Karpas-422 (cell line): ENCODE data around the gene WDR6. TPM values are rescaled to one million over a fixed set of nuclear protein-coding genes. Genes with fewer than 3 reads are reported as not detected.

Experiments used
- DNase-seq: peaks from one replicate; pipeline ENCODE4 v3.0.0-alpha.2; 2015
- H2AFZ ChIP-seq: fragments of 200-600 bp; sonication (generic); 2 replicates; pipeline ENCODE4 v1.6.1; 2014; ENCODE audit warnings: antibody characterized with exemption, low read length, mixed read lengths
- H3K27ac ChIP-seq: fragments of 200-600 bp; sonication (generic); 2 replicates; pipeline ENCODE4 v1.5.1; 2014; ENCODE audit warnings: mild to moderate bottlenecking, low read length, moderate library complexity
- H3K27me3 ChIP-seq: fragments of 200-600 bp; sonication (generic); 2 replicates; pipeline ENCODE4 v1.6.1; 2014; ENCODE audit warnings: low read length, mixed read lengths
- H3K36me3 ChIP-seq: fragments of 200-600 bp; sonication (generic); 2 replicates; pipeline ENCODE4 v1.6.1; 2014; ENCODE audit warnings: low read length, mixed read lengths; ENCODE audit not compliant: insufficient read depth
- H3K4me1 ChIP-seq: fragments of 200-600 bp; sonication (generic); 2 replicates; pipeline ENCODE4 v1.6.1; 2014; ENCODE audit warnings: mild to moderate bottlenecking, low read length, mixed read lengths
- H3K4me2 ChIP-seq: fragments of 200-600 bp; sonication (generic); 2 replicates; pipeline ENCODE4 v1.6.1; 2014; ENCODE audit warnings: low read length, low read depth, mild to moderate bottlenecking; ENCODE audit not compliant: poor library complexity, severe bottlenecking
- H3K4me3 ChIP-seq: fragments of 200-600 bp; sonication (generic); 2 replicates; pipeline ENCODE4 v1.5.1; 2014; ENCODE audit warnings: mild to moderate bottlenecking, antibody characterized with exemption, low read length, mixed read lengths
- H3K79me2 ChIP-seq: fragments of 200-600 bp; sonication (generic); 2 replicates; pipeline ENCODE4 v1.6.1; 2014; ENCODE audit warnings: mild to moderate bottlenecking, low read length, mixed read lengths
- H3K9ac ChIP-seq: fragments of 200-600 bp; sonication (generic); 2 replicates; pipeline ENCODE4 v1.6.0; 2014; ENCODE audit warnings: low read length
- H3K9me2 ChIP-seq: fragments of 200-600 bp; sonication (generic), shearing (Covaris generic); replicated peaks from 2 replicates; pipeline ENCODE4 v1.6.0; 2014; ENCODE audit warnings: mild to moderate bottlenecking, low read length, moderate library complexity; ENCODE audit not compliant: insufficient read depth
- H3K9me3 ChIP-seq: fragments of 300-700, 200-600 bp; sonication (generic); 2 replicates; pipeline ENCODE4 v1.6.1; 2014; ENCODE audit warnings: low read length, mixed read lengths
- H4K20me1 ChIP-seq: fragments of 200-600 bp; sonication (generic); 2 replicates; pipeline ENCODE4 v1.6.1; 2014; ENCODE audit warnings: mild to moderate bottlenecking, antibody characterized with exemption, low read length, low read depth; ENCODE audit not compliant: insufficient read depth
- total RNA-seq: library from RNA; depleted of rRNA; stranded (reverse); fragments of >200 nt; shearing (Covaris generic); gene quantifications from 2 replicates; pipeline ENCODE4 v1.2.3, GENCODE V29; 2014; ENCODE audit warnings: low replicate concordance

Gene WDR6
- total RNA-seq, 1 experiment from 2014 or later = 82.1 TPM

- no peak overlapping the region for H3K4me2 ChIP-seq
- no peaks in the 10 kb centered on the region for H3K9me2 ChIP-seq
- no peak overlapping the region for H3K27ac ChIP-seq
- no peaks in the 10 kb centered on the region for H3K9me3 ChIP-seq
- peaks cover 13% of the 10 kb centered on the region; the same call in 1 of the 2 replicates for H3K36me3 ChIP-seq
- no peaks in the 10 kb centered on the region for H4K20me1 ChIP-seq
- DNase-seq = no peak
- no peaks in the 10 kb centered on the region for H3K27me3 ChIP-seq
- no peak overlapping the region for H2AFZ ChIP-seq
- peaks cover 24% of the 10 kb centered on the region for H3K79me2 ChIP-seq
- H3K4me1 ChIP-seq = peaks cover 12% of the 10 kb centered on the region
- H3K4me3 ChIP-seq = no peak overlapping the region
- H3K9ac ChIP-seq = no peak overlapping the region
Observed at GRCh38 chr3:48985831-48986376, 21.3 kb upstream of the WDR6 start.

- peak overlapping the region; percentile 96 for H3K4me3 ChIP-seq
- H3K27me3 ChIP-seq = no peaks in the 10 kb centered on the region
- no peaks in the 10 kb centered on the region; the same call in 1 of the 2 replicates for H3K36me3 ChIP-seq
- H3K27ac ChIP-seq = peak overlapping the region; percentile 75
- peak overlapping the region; percentile 92 for H3K9ac ChIP-seq
- H3K79me2 ChIP-seq = peaks cover 52% of the 10 kb centered on the region
- H3K9me3 ChIP-seq = no peaks in the 10 kb centered on the region
- peak overlapping the region; percentile 68; the same call in 1 of the 2 replicates for H2AFZ ChIP-seq
- H3K4me2 ChIP-seq = peak overlapping the region; percentile 91
- no peaks in the 10 kb centered on the region for H4K20me1 ChIP-seq
- no peaks in the 10 kb centered on the region for H3K9me2 ChIP-seq
- peaks cover 23% of the 10 kb centered on the region for H3K4me1 ChIP-seq
- no peak for DNase-seq
Observed at GRCh38 chr3:48989126-48989795, 17.9 kb upstream of the WDR6 start.

- peak; percentile 93 for DNase-seq
- Histone ChIP-seq H3K27ac (peak within 1 kb of the TSS; percentile 75), H3K9me2 (no peaks in the 10 kb centered on the region), H3K27me3 (no peaks in the 10 kb centered on the region), H3K4me3 (peak within 1 kb of the TSS; percentile 96), H2AFZ (peak within 1 kb of the TSS; percentile 92), H3K4me2 (peak within 1 kb of the TSS; percentile 91), H3K9ac (peak within 1 kb of the TSS; percentile 92), H3K79me2 (peaks cover 53% of the 10 kb centered on the region), H3K9me3 (no peaks in the 10 kb centered on the region), H4K20me1 (no peaks in the 10 kb centered on the region), H3K36me3 (no peaks in the 10 kb centered on the region; the same call in 1 of the 2 replicates), H3K4me1 (peaks cover 23% of the 10 kb centered on the region)
Observed at GRCh38 chr3:48989796-48990635, 17.2 kb upstream of the WDR6 start, which contains the start of gene P4HTM. TSS of gene P4HTM (plus strand) at chr3:48990241. CDS start at chr3:48990257, 16 bp downstream.

- 0 out of 2 replicates have a peak, but pooled peaks cover 2% of the 10 kb centered on the region for H3K36me3 ChIP-seq
- no peaks in the 10 kb centered on the region for H3K9me2 ChIP-seq
- peaks cover 23% of the 10 kb centered on the region for H3K4me1 ChIP-seq
- peaks cover 58% of the 10 kb centered on the region for H3K79me2 ChIP-seq
- peak overlapping the region; percentile 91 for H3K4me2 ChIP-seq
- H3K9ac ChIP-seq = peak overlapping the region; percentile 92
- peak overlapping the region; percentile 75 for H3K27ac ChIP-seq
- H3K27me3 ChIP-seq = no peaks in the 10 kb centered on the region
- H4K20me1 ChIP-seq = no peaks in the 10 kb centered on the region
- H3K4me3 ChIP-seq = peak overlapping the region; percentile 96
- DNase-seq = peak; percentile 60
- no peaks in the 10 kb centered on the region for H3K9me3 ChIP-seq
- H2AFZ ChIP-seq = peak overlapping the region; percentile 92
Observed at GRCh38 chr3:48990636-48991469, 16.3 kb upstream of the WDR6 start.

- H4K20me1 ChIP-seq = no peaks in the 10 kb centered on the region
- peak overlapping the region; percentile 96 for H3K4me3 ChIP-seq
- H3K27ac ChIP-seq = no peak overlapping the region
- no peak for DNase-seq
- H3K79me2 ChIP-seq = peaks cover 60% of the 10 kb centered on the region
- H3K36me3 ChIP-seq = 0 out of 2 replicates have a peak, but pooled peaks cover 2% of the 10 kb centered on the region
- H2AFZ ChIP-seq = no peak overlapping the region
- peak overlapping the region; percentile 92 for H3K9ac ChIP-seq
- no peaks in the 10 kb centered on the region for H3K27me3 ChIP-seq
- H3K4me2 ChIP-seq = peak overlapping the region; percentile 91
- no peaks in the 10 kb centered on the region for H3K9me2 ChIP-seq
- H3K9me3 ChIP-seq = no peaks in the 10 kb centered on the region
- H3K4me1 ChIP-seq = peaks cover 23% of the 10 kb centered on the region
Observed at GRCh38 chr3:48991851-48992545, 15.2 kb upstream of the WDR6 start.

GRCh38 chr3:48993834-48994233 lies 13.4 kb upstream of the WDR6 start:
- Histone ChIP-seq H3K4me1 (peaks cover 17% of the 10 kb centered on the region), H2AFZ (no peak overlapping the region), H3K4me2 (no peak overlapping the region), H3K36me3 (0 out of 2 replicates have a peak, but pooled peaks cover 2% of the 10 kb centered on the region), H3K27me3 (no peaks in the 10 kb centered on the region), H3K9me2 (no peaks in the 10 kb centered on the region), H3K9ac (no peak overlapping the region), H3K9me3 (no peaks in the 10 kb centered on the region), H4K20me1 (no peaks in the 10 kb centered on the region), H3K4me3 (no peak overlapping the region), H3K79me2 (peaks cover 54% of the 10 kb centered on the region), H3K27ac (no peak overlapping the region)
- no peak for DNase-seq

- Histone ChIP-seq H3K4me2 (no peak overlapping the region), H3K27ac (no peak overlapping the region), H3K4me1 (peaks cover 4% of the 10 kb centered on the region), H3K4me3 (no peak overlapping the region), H3K27me3 (no peaks in the 10 kb centered on the region), H3K36me3 (0 out of 2 replicates have a peak, but pooled peaks cover 2% of the 10 kb centered on the region), H3K9me3 (no peaks in the 10 kb centered on the region), H3K79me2 (peaks cover 28% of the 10 kb centered on the region), H4K20me1 (no peaks in the 10 kb centered on the region), H2AFZ (no peak overlapping the region), H3K9me2 (no peaks in the 10 kb centered on the region), H3K9ac (no peak overlapping the region)
- DNase-seq = no peak
Observed at GRCh38 chr3:48996640-48997039, 10.6 kb upstream of the WDR6 start.
